HG02943 (cell line): Measurements from ENCODE around the gene LYRM4.
"Not testable (repeated sequence)": the region's sequence is repeated elsewhere in the genome, so short reads cannot be mapped to it uniquely, and the experiment has no call there.

Source experiments
- ATAC-seq: cut with Tn5 transposase; IDR thresholded peaks from one replicate; pipeline ENCODE4 v1.9.1; 2021; ENCODE audit warnings: mild to moderate bottlenecking, low read depth, moderate library complexity; ENCODE audit not compliant: unreplicated experiment

Gene LYRM4

DNA sequence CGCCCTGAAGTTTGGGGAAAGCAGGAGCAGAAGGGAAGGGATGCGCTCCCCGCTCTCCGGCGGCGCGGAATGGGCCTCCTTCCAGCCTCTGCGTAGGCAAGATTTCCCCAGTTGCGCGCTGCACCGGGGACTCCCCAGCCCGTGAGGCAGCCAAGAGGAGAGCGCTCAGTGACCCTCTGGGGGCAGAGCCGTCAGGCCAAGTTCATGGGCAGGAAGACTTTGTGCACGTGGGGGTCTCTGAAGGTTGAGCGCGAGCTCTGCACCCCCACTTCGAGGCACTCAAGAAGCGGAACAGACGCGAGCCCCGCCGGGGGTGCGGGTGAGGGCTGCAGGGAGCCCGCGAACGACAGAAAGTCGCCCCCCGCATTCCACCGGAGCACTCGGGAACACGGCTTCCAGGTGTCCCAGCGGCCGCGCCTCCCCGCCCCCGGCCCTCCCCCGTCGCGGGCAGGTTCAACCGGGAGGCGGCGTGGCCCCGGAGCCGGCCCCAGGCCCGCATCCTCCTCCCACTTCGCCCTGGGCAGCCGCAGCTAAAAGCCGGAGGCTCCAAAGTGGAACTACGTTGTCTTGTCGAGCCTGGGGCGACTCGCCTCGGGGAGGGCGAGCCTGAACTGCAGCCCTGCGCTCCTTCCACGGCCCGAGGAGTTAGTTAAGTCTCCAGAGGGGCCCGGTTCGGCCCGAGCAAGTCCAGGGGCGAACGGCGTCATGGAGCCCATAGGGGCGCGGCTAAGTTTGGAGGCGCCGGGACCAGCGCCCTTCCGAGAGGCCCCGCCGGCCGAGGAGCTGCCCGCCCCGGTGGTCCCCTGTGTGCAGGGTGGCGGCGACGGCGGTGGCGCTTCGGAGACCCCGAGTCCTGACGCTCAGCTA is 175.7 kb downstream of the LYRM4 start, which contains the start of gene PPP1R3G:
Gene PPP1R3G (plus strand): TSS at position 561 of the 867 bp plus-strand sequence. CDS start 145 bp downstream, at position 706.
- ATAC-seq, result no peak

DNA sequence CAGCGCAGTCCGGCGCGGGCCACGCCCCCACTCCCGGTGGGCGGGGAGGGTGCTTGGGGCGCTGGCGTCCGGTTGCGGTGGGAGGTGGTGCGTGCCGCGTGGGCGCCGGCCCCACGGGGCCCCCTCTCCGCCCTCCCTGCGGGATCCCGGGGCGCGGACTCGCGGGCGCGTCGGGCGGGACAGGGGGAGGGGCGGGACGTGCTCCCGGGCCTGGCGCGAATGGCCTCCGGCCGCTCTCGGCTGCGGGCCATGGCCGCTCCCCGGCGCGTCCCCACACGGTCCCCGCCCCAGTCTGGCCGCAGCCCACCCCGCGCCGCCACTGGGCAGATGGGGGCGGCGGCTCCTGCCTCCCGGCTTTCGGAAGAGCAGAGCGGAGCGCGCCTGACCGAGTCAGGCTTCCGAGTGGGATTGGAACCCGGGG is 176.4 kb downstream of the LYRM4 start:
- no peak for ATAC-seq

DNA sequence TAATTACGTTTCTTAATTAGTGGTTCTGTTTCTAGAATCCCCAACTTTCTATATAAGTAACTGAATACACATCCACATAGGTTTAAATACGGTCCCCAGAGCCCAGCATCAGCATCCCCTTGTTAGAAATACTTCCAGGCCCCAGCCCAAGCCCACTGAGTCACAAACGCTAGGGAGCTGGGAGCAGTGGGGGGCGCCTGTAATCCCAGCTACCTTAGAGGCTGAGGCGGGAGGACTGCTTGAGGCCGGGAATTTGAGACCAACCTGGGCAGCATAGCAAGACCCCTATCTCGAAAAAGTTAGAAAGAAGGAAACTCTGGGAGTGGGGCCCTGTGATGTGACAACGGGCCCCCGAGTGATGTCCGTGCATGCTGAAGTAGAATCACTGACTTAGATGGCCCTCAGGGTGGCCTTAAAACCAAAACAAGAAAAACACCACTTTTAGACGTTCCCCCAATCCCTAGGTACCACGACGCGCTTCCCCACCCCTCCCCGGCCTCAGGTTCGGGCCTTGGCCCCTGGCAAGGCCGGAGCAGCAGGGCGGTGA is 176.9 kb downstream of the LYRM4 start:
- no peak for ATAC-seq

DNA sequence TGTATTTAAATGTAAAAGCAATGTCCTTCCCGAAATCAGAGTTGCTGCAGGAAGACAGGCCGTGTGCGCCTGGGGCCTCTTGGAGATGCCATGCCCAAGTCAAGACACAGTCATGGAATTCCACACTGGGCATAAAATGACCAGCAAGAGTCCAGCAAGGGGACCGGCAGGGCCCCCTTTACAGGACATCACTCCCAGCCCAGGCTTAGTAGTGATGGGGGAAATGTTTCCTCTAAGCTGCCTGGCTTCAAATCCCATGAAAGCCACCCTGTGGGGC is 177.5 kb downstream of the LYRM4 start:
- no peak for ATAC-seq

DNA sequence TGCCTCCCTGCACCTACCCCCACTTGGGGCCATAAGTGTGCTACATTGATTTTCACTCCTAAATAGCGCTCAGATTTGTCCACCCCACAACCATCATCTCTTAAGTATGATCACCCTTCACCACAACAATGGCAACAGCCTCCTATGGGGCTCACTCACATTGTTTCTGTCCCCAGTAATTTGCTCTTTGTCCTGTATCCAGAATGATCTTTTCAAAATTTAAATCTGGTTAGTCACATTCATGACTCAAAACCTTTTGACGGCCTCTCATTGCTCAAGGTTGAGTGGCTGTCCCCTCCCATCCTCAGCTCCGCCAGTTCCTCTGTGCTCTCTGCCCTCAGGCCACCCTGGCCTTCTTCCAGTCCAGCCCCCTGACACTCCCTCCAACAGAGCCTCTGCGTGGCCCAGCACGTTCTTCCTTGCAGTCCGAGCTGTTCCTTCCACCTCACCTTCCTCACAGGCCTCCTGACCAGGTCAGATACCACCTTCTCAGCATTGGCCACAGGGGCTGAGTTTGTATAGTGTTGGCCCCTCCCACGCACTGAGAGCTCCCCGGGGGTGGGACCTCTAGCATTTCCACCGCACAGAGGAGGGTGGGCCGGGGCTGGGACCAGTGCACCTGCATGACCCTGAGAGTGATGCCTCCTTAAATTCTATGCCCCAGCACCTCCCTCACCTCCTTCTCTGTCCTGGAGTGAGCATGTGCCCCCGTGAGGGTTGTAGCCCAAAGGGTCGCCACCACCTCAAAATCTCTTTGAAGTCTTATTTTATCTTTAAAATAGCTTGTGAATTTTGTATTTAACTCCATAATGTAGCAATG is 178.1 kb downstream of the LYRM4 start:
- ATAC-seq, result no peak

DNA sequence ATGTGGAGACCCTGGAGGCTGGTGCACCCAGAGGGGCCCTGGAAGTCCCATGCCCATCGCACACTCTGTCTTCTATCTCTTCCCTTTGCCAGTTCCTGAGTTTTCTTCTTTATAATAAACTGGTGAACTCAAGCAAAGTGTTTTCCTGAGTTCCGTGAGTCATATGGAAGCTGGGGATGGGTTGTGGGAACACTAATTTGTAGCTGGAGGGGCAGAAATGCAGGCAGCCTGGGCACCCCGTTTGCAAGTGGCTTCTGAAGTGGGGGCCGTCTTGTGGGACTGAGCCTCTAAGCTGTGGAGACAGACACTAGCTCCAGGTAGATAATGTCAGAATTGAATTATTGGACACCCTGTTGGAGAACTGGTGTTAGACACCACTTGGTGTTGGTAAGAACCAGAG is 178.8 kb downstream of the LYRM4 start:
- no peak for ATAC-seq

DNA sequence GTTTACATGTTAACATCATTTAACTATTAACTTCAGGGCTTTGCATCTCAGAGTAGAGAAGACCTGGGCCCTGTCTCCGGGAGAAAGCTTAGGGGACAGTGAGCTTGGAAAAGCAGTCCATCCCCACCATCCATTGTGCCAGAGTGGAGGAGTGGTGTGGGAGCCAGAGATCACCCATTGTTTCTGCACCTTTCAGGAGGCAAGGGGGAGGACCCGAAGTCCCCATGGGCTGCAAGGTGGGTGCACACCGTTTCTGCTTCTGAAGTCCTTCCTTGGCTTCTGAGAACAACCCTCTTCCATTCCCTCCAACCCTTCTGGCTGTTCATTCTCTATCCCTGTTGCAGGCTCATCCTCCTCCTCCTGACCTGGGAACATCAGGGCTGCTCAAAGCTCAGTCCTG is 179.6 kb downstream of the LYRM4 start:
- ATAC-seq, result no peak

DNA sequence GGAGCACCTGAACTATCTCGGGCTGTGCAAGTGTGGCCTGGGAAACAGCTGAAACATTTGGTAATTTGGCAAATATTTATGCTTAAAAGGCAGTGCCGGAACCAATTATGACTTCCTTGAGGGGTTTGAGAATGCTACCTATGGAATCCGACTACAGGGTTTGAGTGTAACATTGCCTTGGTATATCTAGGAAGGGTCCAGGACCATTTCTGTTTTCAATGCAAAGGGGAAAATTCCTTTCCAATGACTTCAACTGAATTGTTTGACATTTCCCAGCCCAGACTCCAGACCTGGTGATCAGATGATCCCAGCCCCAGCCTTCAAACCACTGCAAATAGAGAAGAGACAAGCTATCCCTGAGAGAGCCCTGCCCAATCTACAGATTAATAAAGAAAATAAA is 180.2 kb downstream of the LYRM4 start:
- ATAC-seq, result no peak

DNA sequence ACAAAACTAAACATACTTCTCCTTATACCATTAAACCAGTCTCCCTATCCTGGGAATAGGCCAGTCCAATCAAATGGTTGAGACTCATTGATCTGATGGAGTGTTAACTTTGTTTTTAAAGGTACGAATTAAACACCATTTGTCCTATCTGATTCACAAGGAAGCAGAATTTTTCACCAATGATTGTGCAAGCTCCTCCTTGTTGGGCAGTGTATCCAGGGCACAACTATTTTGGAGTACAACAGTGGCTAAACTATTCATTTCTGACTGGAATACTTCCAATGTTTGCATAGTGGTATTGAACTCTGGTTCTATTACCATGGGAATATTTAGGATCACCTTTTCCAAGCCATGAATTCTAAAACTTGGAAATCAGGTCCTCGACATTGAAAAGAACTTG is 181.1 kb downstream of the LYRM4 start:
- ATAC-seq, result no peak

DNA sequence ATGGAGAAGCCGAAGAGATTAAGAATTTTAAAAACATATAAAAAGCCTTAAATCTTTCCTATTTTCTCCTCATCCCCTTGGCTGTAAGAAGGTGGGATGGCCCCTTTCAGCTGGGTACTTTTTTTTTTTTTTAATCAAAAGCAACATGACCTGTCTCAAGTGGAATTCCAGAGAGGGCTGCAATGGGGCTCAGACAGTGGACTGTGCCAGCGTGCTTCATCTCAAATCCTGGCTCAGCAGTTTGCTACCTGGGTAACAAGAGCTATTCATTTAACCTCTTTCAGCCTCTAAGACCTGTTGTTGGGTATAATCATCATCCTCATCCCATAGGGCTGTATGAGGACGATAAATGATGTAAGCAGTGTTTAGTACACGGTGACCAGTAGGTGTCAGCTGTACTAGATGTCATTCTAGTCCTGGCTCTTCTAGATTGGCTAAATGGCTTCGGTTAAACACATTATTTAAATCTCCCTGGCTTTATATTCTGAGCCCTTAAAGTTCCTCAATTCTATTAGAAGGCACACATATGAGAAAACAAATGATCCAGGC is 182.6 kb downstream of the LYRM4 start:
- peak; percentile 71 for ATAC-seq

DNA sequence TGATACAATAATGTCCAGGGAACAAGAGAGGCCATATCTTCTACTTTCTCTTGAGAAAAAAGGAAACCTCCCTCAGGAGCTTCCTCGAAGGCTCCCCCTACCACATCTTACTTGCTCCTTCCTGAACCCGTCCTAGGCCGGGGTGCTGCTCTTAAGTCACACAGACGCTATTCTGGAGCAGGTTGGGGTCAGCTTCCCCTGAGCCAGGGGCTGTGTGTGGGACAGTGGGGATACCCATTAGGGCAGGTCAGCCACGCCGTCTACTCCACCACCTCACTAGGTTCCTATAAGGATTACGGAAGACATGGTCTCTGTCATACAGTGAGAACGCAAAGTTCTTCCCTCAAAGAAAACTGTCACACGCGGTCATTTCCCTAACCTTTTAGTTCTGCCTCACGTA is 183.8 kb downstream of the LYRM4 start:
- no peak for ATAC-seq

DNA sequence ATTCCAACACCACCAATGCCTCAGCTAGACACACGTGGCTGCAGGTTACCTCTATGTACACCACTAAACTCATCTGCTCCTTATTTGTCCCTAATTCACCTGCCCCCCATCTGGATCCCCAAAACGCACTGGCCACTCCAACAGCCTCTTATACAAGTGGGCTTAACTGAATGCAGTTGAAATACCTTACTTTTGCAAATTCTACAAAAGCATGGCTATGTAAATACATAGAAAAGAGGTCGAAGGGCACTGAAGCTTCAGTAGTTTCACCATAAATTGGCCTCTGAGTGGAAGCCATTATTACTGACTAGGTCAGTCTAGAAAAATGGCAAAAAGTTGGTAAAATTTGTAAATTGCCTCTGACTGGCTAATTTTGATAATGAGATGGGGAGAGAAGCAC is 186.8 kb downstream of the LYRM4 start:
- no peak for ATAC-seq

DNA sequence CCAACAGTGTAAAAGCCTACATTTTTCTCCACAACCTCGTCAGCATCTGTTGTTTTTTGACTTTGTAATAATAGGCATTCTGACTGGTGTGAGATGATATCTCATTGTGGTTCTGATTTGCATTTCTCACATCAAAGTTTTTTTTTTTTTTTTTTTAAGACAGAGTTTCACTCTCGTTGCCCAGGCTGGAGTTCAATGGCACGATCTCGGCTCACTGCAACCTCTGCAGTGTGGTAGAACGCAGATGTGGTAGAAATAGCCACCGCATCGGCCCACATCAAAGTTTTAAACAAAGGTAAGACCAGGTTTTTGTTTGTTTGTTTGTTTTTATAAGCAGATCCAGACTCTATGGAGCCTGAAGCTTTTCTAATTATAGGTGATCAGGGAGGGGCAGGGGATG is 188.3 kb downstream of the LYRM4 start:
- ATAC-seq, result no peak

DNA sequence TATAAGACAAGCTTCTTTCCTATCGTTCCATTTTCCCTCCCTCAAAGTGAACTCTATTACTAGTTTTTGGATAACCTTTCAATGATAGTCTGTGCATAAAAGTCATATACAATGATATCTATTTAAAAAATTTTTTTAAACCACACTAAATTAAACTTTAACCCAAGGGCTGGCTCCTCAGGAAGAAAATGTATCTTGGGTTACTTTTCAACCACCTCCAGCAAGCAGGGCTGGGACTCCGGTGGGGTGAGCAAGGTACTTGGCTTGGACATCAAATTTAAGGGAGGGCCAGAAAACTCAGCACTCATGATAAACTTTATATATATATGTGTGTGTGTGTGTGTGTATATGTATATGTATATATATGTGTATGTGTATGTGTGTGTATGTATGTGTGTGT is 189.5 kb downstream of the LYRM4 start:
- ATAC-seq, result no peak

DNA sequence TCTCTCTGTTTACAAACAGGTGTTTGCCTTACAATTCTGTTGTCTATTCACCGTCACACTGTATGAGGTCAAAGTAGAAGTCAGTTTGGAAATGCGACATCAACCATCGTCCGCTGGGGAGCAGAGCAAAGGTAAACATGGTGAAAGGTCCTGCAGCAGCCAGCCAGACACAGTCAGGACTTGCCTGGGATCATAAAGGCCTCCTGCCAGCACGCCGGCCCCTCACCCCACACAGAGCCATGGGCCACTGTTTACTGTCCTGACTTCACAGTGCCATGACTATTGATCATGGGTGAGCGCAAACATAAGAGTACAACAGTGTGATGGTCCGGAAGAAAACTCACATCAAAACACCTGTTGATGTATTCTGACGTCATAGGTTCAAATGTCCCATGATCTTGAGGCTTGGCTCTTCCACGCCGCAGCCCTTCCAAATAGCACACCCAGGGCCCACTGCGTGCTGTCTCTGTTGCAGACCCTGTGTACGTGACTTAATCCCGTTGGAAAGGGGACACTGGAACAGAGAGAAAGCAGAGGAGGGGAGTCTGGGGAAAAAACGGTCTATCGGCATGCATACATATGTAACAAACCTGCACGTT is 192.5 kb downstream of the LYRM4 start:
- no peak for ATAC-seq

DNA sequence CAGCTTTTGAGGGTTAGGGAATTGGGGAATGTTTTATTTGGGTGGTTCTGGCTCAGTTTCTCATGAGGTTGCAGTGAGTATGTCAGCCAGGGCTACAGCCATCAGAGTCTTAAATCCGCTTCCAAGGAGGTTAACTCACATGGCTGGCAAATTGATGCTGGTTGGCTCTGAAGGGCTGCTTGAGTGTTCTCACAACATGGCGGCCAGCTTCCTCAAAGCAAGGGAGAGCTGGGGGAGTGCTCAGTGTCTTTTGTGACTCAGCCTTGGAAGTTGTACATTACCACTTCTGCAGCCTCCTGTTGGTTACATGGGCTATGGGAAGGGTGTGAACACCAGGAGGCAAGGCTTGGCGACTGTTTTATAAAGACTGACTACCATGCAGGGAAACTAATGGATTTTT is 193.4 kb downstream of the LYRM4 start:
- ATAC-seq, result no peak

DNA sequence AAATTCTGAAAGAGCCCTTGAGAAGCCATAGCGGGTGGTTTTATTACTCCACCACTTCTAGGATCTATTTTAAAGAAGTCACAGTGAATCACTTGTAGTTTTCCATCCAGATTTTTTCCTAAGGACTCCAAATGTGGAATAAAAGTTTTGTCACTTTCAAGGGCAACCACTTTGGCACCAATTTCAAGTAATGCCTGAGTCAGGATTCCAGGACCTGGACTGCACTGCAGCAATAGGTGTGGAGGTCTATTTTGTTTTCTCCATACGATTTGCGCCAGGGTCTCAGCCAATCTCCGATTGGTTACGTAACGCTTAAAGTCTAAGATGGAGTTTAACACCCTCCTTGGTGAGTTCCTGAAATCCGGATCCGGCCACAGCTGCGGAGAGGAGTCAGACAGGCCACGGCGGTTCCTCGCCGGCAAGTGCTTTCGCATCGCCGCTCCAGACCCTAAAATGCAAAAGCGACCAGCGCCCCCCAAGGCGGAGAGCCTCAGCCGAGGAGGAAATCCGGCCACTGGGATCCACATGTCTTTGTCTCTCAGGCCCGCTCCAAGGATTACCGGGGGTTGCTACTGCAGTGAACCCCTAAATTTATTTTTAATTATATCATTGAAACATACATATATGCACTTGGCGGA is 194.2 kb downstream of the LYRM4 start:
- no peak for ATAC-seq

DNA sequence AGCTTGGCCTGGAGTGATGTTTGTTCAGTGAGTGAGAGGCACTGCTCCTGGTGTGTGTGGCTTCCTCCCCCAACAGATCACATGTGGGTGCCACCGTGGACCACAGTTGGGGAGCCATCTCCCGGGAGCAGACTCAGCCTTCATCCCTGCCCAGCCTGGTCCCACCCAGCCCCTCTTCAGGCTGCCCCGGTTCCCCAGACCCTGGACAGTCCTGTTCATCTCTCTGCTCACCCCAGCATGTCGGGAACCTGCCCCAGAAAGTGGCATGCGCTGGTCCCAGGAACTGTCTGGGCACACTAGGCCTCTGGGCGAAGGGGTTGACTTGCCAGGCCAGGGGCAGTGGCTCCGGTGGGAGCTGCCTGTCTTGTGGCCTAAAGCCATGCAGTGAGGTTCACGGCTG is 197.1 kb downstream of the LYRM4 start:
- ATAC-seq, result no peak

DNA sequence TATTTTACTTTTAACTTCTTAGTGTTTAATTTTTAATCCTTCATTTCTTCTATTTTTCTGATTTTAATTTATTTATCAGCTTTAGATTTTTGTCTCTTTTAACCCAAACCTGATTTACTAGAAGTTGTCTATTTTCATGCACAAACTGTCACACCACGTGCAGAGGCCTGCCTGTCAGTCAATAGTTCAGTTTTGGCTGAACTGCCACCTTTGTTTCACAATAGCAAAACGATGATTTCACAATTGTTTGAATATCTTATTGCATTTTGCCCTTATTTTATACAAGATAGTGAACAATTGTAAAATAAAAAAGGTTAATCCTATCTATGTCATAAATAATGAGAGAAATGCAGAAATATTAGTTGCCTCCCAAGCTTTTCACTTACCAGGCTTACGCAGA is 199.6 kb downstream of the LYRM4 start:
- ATAC-seq, result no peak

DNA sequence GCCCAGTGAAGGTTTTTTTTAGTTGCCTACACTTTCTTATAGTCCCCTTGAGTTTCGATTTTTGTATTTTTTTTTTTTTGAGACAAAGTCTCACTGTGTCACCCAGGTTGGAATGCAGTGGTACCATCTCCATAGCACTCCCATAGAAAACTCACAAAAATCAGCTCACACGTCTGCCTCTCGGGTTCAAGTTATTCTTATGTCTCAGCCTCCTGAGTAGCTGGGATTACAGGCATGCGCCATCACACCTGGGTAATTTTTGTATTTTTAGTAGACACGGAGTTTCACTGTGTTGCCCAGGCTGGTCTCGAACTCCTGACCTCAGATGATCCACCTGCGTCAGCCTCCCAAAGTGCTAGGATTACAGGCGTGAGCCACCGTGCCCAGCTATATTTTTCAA is 200.3 kb downstream of the LYRM4 start:
- ATAC-seq, result not testable (repeated sequence)
